ENCODE results near the gene LRGUK. TPM values are rescaled to one million over a fixed set of nuclear protein-coding genes. Genes with fewer than 3 reads are reported as not detected.

LRGUK gene
- total and polyA plus RNA-seq, 2 of the 8 experiments (the other 6 are each of a cell fraction or from before 2014, with no cell fraction given): 1.5 to 3.6 TPM

GRCh38 chr7:134126146-134126545, 994 bp upstream of the LRGUK start:
- Histone ChIP-seq H3K27me3 (replicated peaks in 1 of 4; ENCODE audit: control insufficient read depth in 3 of 4, extremely low read depth in 1 of 4, insufficient read depth in 3 of 4, low read length in 3 of 4) (no peaks in the 10 kb centered on the region; a peak in 1 of 7 replicates), H4K20me1 (replicated peaks in 1 of 2; ENCODE audit: control insufficient read depth in 1 of 2, insufficient read depth in 2 of 2, low read length in 2 of 2) (no peaks in the 10 kb centered on the region), H3K56ac (replicated peaks; ENCODE audit: insufficient read length, low read depth, low read length) (no peak overlapping the region), H3K14ac (ENCODE audit: insufficient read length) (no peak overlapping the region), H3K4me3 (ENCODE audit: extremely low read depth in 1 of 4, insufficient read depth in 2 of 4, low read depth in 3 of 4, low read length in 4 of 4) (no peak overlapping the region), H3K4me1 (replicated peaks in 1 of 4; ENCODE audit: control insufficient read depth in 3 of 4, insufficient read depth in 4 of 4, low read length in 3 of 4) (peaks cover under 1 to 15% (median 6%) of the 10 kb centered on the region in 4 experiments), H3K36me3 (ENCODE audit: control insufficient read depth in 2 of 4, insufficient read depth in 4 of 4, low read length in 3 of 4) (no peaks in the 10 kb centered on the region), H3K4ac (replicated peaks; ENCODE audit: insufficient read length, low read depth, low read length) (no peak overlapping the region), H3K23me2 (ENCODE audit: low read depth, low read length) (peaks cover 4% of the 10 kb centered on the region; the same call in 1 of the 2 replicates), H4K8ac (ENCODE audit: extremely low read depth, insufficient read depth, low read length) (no peak overlapping the region), H4K5ac (ENCODE audit: insufficient read length, low read depth, low read length) (no peak overlapping the region), H2BK5ac (ENCODE audit: low read depth, low read length) (no peak overlapping the region), H2BK20ac (ENCODE audit: low read length) (no peak overlapping the region), H3K23ac (ENCODE audit: insufficient read length) (no peak overlapping the region), H3K9me3 (ENCODE audit: insufficient read depth in 2 of 2, low read depth in 1 of 2, low read length in 1 of 2) (no peaks in the 10 kb centered on the region), H2BK15ac (ENCODE audit: low read length) (no peak overlapping the region), H2AFZ (ENCODE audit: low read length) (no peak overlapping the region), H2AK5ac (ENCODE audit: low read depth, low read length) (no peak overlapping the region), H2BK12ac (ENCODE audit: low read depth, low read length) (no peak overlapping the region), H3K79me1 (ENCODE audit: low read depth, low read length) (no peaks in the 10 kb centered on the region), H3K27ac (ENCODE audit: low read depth, low read length) (no peak overlapping the region), H3K4me2 (ENCODE audit: insufficient read depth in 1 of 2, low read depth in 2 of 2, low read length in 2 of 2) (peak overlapping the region in 1 of 2 experiments; percentile 58; a peak in 1 of 4 replicates), H4K91ac (replicated peaks; ENCODE audit: insufficient read length, low read length) (no peak overlapping the region), H2BK120ac (replicated peaks; ENCODE audit: low read depth, low read length) (no peak overlapping the region), H3K9ac (replicated peaks in 1 of 4; ENCODE audit: extremely low read depth in 1 of 4, low read depth in 3 of 4, low read length in 3 of 4) (no peak overlapping the region), H3K79me2 (ENCODE audit: control insufficient read depth in 1 of 2, insufficient read depth in 2 of 2, low read length in 2 of 2) (no peaks in the 10 kb centered on the region), H3K18ac (ENCODE audit: extremely low read depth, low read length) (no peak overlapping the region)
- ChIA-PET CTCF (ENCODE audit: partially characterized antibody) (interaction anchor here (0.8 to 3.4 kb wide), 3 partner anchors 15 to 191 kb away, joined by 3 to 16 read pairs (median 5); partner anchors contain the start of gene SLC35B4), POLR2A (ENCODE audit: partially characterized antibody) (interaction anchor here (1.2 kb wide), 1 partner anchor 20 kb away, joined by 3 read pairs; no protein-coding TSS in a partner anchor)
- FAIRE-seq: no peak
- no peak for DNase-seq (ENCODE audit: low read depth in 1 of 2, low spot score in 2 of 2)
- 87% methylated on average over 5 of the region's 5 CpGs; no CpG with 5 or more reads in 1 of the 2 experiments for WGBS, 2 experiments (ENCODE audit: extremely low coverage in 1 of 2, insufficient coverage in 1 of 2, insufficient read length in 1 of 2, insufficient replicate concordance in 2 of 2, low coverage in 1 of 2, low lambda C conversion rate in 2 of 2, missing lambda C conversion rate in 1 of 2)
- TF ChIP-seq RFX5 (IDR thresholded peaks at IDR 0.05; ENCODE audit: borderline replicate concordance, low read depth, low read length): no peak
- TF ChIP-seq TAF1 (IDR thresholded peaks at IDR 0.05; ENCODE audit: low read depth, low read length): no peak
- no peak for TF ChIP-seq GABPA (IDR thresholded peaks at IDR 0.05; ENCODE audit: borderline replicate concordance, insufficient read depth, low read length)
- TF ChIP-seq SP2 (IDR thresholded peaks at IDR 0.05; ENCODE audit: low read length): no peak
- no peak for TF ChIP-seq YY1 (IDR thresholded peaks at IDR 0.05; ENCODE audit: low read depth, low read length)
